Gastrocnemius medialis (tissue), 4 donors: Measurements from ENCODE around the gene AHNAK2. TPM values are rescaled to one million over a fixed set of nuclear protein-coding genes. Genes with fewer than 3 reads are reported as not detected.
"Not testable (repeated sequence)": the region's sequence is repeated elsewhere in the genome, so short reads cannot be mapped to it uniquely, and the experiment has no call there.

Experiments used
- ATAC-seq, 2 donors: fragments of 150-250 bp; one replicate each; pipeline ENCODE4 v1.9.1; 2016
- DNase-seq, 2 donors: peaks; one replicate each; pipeline ENCODE4 v3.0.0-alpha.2; 2019
- H3K27ac ChIP-seq, 4 donors: fragments of 200-600 bp; sonication (generic); 1 replicate in 1 of 4; 2 replicates in 3 of 4; pipeline ENCODE4 v1.5.1; 2016 to 2018; ENCODE audit warnings: mild to moderate bottlenecking in 2 of 4, moderate library complexity in 1 of 4
- H3K27me3 ChIP-seq, 3 donors: fragments of 200-600 bp; sonication (generic) in 2 of 3; 1 replicate in 1 of 3; 2 replicates in 2 of 3; pipeline versions ENCODE4 v1.5.1 to v1.6.0; 2016 to 2019; ENCODE audit warnings: mild to moderate bottlenecking in 1 of 3, moderate library complexity in 1 of 3
- H3K36me3 ChIP-seq, 2 donors: fragments of 200-600 bp; sonication (generic) in 1 of 2; one replicate each; pipeline ENCODE4 v1.5.1; 2017 to 2018
- H3K4me1 ChIP-seq, 2 donors: fragments of 200-600 bp; sonication (generic) in 1 of 2; one replicate each; pipeline ENCODE4 v1.5.1; 2016 to 2017; ENCODE audit warnings: mild to moderate bottlenecking in 2 of 2
- H3K4me3 ChIP-seq, 4 donors: fragments of 200-600 bp; sonication (generic) in 3 of 4; 1 replicate in 1 of 4; 2 replicates in 3 of 4; pipeline ENCODE4 v1.5.1; 2016 to 2019; ENCODE audit warnings: mild to moderate bottlenecking in 2 of 4
- H3K9me3 ChIP-seq, 3 donors: fragments of 200-600 bp; sonication (generic) in 2 of 3; 1 replicate in 1 of 3; 2 replicates in 2 of 3; pipeline ENCODE4 v1.5.1; 2016 to 2019
- POLR2A ChIP-seq, 2 donors: fragments of 450-650 bp; IDR thresholded peaks; one replicate each; pipeline ENCODE4 v1.6.1; 2017; ENCODE audit warnings: antibody characterized with exemption in 2 of 2, mild to moderate bottlenecking in 2 of 2, moderate library complexity in 2 of 2
- in situ Hi-C, 4 donors: fragments of 200-750 bp; cut with MboI; loops; one replicate each; pipeline versions ENCODE4 v1.15.0 to v1.8.0; 2017; ENCODE audit warnings: low sequenced_read_pairs in 4 of 4
- intact Hi-C: fragments of 100-400 bp; cut with DNase I; formaldehyde crosslinking; loops from one replicate; pipeline ENCODE4 v1.15.1; 2023; ENCODE audit warnings: low total_unique reads
- total RNA-seq, 4 donors: library from RNA; depleted of rRNA; stranded (reverse); fragments of >200 nt; gene quantifications; one replicate each; pipeline versions ENCODE4 v1.1.0 to v1.2.3, GENCODE V29; 2016
- TF ChIP-seq, protein P1 (sequence below), 5 experiments: fragments of 450-650 bp in 3 of 5; fragments of 200-600 bp in 2 of 5; sonication (generic) in 2 of 5; IDR thresholded peaks in 4 of 5; conservative IDR thresholded peaks in 1 of 5; 1 replicate in 4 of 5; 2 replicates in 1 of 5; pipeline ENCODE4 v1.5.1; 2016 to 2019; ENCODE audit warnings: antibody characterized with exemption in 5 of 5, mild to moderate bottlenecking in 3 of 5, moderate library complexity in 3 of 5

AHNAK2 gene
- total RNA-seq, 4 donors from 2014 or later = 2.0 to 8.6 (median 3.4) TPM

DNA sequence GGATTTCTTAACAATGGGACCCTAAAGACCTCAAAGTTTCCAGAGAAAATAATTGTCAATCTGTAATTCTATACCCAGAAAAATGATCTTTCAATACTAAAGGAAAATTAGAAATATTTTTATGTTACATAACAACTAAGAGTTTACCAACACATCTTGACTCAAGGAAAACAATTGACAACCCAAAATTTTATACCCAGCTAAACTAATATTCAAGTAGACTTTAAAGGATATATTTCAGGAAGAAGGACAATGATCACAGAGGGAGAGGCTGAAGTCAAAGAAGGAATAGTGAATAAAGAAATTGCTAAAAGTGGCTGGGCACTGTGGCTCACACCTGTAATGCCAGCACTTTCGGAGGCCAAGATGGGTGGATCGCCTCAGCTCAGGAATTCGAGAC, 66.1 kb downstream of the AHNAK2 start:
- TF ChIP-seq POLR2A (IDR thresholded peaks at IDR 0.05) = no peak
- TF ChIP-seq, protein P1, sequence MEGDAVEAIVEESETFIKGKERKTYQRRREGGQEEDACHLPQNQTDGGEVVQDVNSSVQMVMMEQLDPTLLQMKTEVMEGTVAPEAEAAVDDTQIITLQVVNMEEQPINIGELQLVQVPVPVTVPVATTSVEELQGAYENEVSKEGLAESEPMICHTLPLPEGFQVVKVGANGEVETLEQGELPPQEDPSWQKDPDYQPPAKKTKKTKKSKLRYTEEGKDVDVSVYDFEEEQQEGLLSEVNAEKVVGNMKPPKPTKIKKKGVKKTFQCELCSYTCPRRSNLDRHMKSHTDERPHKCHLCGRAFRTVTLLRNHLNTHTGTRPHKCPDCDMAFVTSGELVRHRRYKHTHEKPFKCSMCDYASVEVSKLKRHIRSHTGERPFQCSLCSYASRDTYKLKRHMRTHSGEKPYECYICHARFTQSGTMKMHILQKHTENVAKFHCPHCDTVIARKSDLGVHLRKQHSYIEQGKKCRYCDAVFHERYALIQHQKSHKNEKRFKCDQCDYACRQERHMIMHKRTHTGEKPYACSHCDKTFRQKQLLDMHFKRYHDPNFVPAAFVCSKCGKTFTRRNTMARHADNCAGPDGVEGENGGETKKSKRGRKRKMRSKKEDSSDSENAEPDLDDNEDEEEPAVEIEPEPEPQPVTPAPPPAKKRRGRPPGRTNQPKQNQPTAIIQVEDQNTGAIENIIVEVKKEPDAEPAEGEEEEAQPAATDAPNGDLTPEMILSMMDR (IDR thresholded peaks at IDR 0.05 in 4 of 5, conservative IDR thresholded peaks at IDR 0.05 in 1 of 5) = no peak
- H3K4me3 ChIP-seq = no peak overlapping the region
- intact Hi-C loops = no loop called here
- H3K36me3 ChIP-seq = no peaks in the 10 kb centered on the region
- H3K27ac ChIP-seq = no peak overlapping the region
- H3K4me1 ChIP-seq = no peaks in the 10 kb centered on the region
- no peak for DNase-seq
- peaks cover 0 to 14% (median 7%) of the 10 kb centered on the region in 3 donors for H3K27me3 ChIP-seq
- H3K9me3 ChIP-seq = no peaks in the 10 kb centered on the region
- in situ Hi-C loops = no loop called here
- no peak for ATAC-seq

DNA sequence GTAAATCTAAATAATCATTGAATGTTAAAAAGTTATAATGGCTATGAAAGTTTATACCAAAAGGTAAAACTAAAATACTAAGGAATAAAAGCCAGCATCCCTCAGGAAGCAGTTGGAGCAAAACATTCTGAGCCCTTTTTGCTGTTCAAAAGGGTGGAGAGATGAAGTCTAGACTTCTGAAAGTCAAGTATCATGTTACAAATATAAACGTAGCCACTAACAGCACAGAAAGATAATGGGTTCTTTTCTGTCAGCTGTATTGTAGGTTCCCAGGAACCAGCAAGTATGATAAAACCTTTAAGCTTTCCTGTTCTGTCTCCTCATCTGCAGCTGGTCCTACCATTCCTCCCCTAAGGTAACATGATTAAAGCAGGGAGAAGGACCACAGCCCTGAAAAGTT, 69.9 kb downstream of the AHNAK2 start:
- no peaks in the 10 kb centered on the region for H3K4me1 ChIP-seq
- no peak overlapping the region for H3K4me3 ChIP-seq
- in situ Hi-C loops = no loop called here
- H3K27me3 ChIP-seq = peaks cover 0 to 14% (median 6%) of the 10 kb centered on the region in 3 donors
- DNase-seq = no peak
- no peak for ATAC-seq
- H3K27ac ChIP-seq = no peak overlapping the region
- H3K36me3 ChIP-seq = no peaks in the 10 kb centered on the region
- TF ChIP-seq POLR2A (IDR thresholded peaks at IDR 0.05) = no peak
- TF ChIP-seq, protein P1 (IDR thresholded peaks at IDR 0.05 in 4 of 5, conservative IDR thresholded peaks at IDR 0.05 in 1 of 5) = no peak
- intact Hi-C loops = no loop called here
- no peaks in the 10 kb centered on the region for H3K9me3 ChIP-seq

DNA sequence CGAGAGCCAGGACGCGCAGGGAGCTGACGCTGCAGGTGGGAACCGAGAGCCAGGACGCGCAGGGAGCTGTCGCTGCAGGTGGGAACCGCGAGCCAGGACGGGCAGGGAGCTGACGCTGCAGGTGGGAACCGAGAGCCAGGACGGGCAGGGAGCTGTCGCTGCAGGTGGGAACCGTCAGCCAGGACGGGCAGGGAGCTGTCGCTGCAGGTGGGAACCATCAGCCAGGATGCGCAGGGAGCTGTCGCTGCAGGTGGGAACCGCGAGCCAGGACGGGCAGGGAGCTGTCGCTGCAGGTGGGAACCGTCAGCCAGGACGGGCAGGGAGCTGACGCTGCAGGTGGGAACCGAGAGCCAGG, 72.6 kb downstream of the AHNAK2 start:
- H3K27ac ChIP-seq, H3K36me3 ChIP-seq, DNase-seq, H3K4me3 ChIP-seq, intact Hi-C loops, H3K4me1 ChIP-seq, H3K27me3 ChIP-seq, ATAC-seq, H3K9me3 ChIP-seq, in situ Hi-C loops: not testable (repeated sequence)

DNA sequence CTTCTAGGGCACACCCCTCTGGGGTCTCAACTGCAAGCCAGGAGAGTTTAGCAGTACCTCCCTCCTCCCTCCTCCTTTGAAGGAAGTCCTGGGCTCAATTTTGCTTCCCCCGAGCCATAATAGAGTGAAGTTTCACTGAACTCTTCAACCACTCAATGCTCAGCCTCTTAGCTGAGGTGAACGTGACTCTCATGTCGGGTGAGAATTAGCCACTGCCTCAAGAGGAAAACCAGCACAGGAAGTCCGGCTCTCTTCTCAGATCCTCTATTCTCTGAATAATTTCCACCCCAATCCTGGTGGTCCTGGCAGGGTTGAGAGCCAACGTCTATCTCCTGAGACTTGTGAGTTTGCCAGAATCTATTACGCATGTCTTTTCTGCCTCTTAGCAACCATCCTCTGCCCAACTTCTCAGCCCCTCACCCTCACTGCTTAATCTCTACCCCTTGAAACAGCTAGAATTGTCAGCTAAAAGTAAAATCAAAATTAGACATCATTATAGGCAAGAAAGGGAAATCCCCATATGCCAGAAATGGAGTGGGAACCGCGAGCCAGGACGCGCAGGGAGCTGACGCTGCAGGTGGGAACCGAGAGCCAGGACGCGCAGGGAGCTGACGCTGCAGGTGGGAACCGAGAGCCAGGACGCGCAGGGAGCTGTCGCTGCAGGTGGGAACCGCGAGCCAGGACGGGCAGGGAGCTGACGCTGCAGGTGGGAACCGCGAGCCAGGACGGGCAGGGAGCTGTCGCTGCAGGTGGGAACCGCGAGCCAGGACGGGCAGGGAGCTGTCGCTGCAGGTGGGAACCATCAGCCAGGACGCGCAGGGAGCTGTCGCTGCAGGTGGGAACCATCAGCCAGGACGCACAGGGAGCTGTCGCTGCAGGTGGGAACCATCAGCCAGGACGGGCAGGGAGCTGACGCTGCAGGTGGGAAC, 73.3 kb downstream of the AHNAK2 start:
- H3K9me3 ChIP-seq, H3K27me3 ChIP-seq, ATAC-seq, H3K4me1 ChIP-seq, H3K27ac ChIP-seq, H3K4me3 ChIP-seq, H3K36me3 ChIP-seq, in situ Hi-C loops, intact Hi-C loops, DNase-seq: not testable (repeated sequence)

DNA sequence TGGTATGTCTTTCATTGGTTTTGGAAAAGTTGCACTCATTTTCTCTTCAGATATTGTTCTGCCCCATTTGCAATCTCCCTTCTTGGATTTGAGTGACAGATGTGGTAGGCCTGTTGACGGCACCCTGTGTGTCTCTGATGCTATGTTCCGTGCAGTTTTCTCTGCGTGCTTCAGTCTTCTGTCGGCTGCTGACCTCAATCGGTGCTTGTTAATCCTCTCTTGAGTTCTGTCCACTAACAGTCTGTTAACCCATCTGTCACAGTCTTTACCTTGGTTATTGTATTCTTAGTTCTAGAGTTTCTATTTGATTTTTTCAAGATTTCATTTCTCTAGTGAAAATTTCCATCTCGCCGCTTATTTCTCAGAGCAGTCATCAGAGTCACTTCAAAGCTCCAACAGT, 74.2 kb downstream of the AHNAK2 start:
- Histone ChIP-seq H3K27me3 (no peaks in the 10 kb centered on the region), H3K4me3 (no peak overlapping the region), H3K4me1 (no peaks in the 10 kb centered on the region), H3K36me3 (no peaks in the 10 kb centered on the region), H3K9me3 (no peaks in the 10 kb centered on the region), H3K27ac (no peak overlapping the region)
- TF ChIP-seq, protein P1 (IDR thresholded peaks at IDR 0.05 in 4 of 5, conservative IDR thresholded peaks at IDR 0.05 in 1 of 5) = no peak
- TF ChIP-seq POLR2A (IDR thresholded peaks at IDR 0.05) = no peak
- DNase-seq = no peak
- in situ Hi-C loops = no loop called here
- intact Hi-C loops = no loop called here
- ATAC-seq = no peak
